Suprapubic skin (tissue), 4 donors: ENCODE data around the gene SRPRB.

ENCODE experiments used
- EP300 ChIP-seq: sonication (generic); formaldehyde crosslinking; IDR thresholded peaks from one replicate; pipeline ENCODE4 v1.6.1; 2017; ENCODE audit warnings: antibody characterized with exemption
- POLR2A ChIP-seq, 2 donors: fragments of 450-650 bp; IDR thresholded peaks; one replicate each; pipeline ENCODE4 v1.6.1; 2017; ENCODE audit warnings: antibody characterized with exemption in 2 of 2, mild to moderate bottlenecking in 2 of 2, moderate library complexity in 2 of 2
- POLR2AphosphoS5 ChIP-seq, 3 donors: sonication (generic); formaldehyde crosslinking; IDR thresholded peaks; one replicate each; pipeline ENCODE4 v1.6.1; 2017; ENCODE audit warnings: antibody characterized with exemption in 3 of 3
- TF ChIP-seq, protein P1 (sequence below), 2 donors: fragments of 200-600 bp in 1 of 2; fragments of 450-650 bp in 1 of 2; sonication (generic) in 1 of 2; IDR thresholded peaks; one replicate each; pipeline ENCODE4 v1.5.1; 2016 to 2019; ENCODE audit warnings: antibody characterized with exemption in 2 of 2, mild to moderate bottlenecking in 1 of 2, moderate library complexity in 1 of 2

GRCh38 chr3:133756716-133757694 is 48.6 kb upstream of the SRPRB start:
- TF ChIP-seq POLR2A (IDR thresholded peaks at IDR 0.05) (no peak), EP300 (no peak), POLR2AphosphoS5 (IDR thresholded peaks at IDR 0.05) (no peak)
- TF ChIP-seq, protein P1, sequence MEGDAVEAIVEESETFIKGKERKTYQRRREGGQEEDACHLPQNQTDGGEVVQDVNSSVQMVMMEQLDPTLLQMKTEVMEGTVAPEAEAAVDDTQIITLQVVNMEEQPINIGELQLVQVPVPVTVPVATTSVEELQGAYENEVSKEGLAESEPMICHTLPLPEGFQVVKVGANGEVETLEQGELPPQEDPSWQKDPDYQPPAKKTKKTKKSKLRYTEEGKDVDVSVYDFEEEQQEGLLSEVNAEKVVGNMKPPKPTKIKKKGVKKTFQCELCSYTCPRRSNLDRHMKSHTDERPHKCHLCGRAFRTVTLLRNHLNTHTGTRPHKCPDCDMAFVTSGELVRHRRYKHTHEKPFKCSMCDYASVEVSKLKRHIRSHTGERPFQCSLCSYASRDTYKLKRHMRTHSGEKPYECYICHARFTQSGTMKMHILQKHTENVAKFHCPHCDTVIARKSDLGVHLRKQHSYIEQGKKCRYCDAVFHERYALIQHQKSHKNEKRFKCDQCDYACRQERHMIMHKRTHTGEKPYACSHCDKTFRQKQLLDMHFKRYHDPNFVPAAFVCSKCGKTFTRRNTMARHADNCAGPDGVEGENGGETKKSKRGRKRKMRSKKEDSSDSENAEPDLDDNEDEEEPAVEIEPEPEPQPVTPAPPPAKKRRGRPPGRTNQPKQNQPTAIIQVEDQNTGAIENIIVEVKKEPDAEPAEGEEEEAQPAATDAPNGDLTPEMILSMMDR (IDR thresholded peaks at IDR 0.05), result no peak
